Measurements from ENCODE around the gene ZBTB43. TPM values are rescaled to one million over a fixed set of nuclear protein-coding genes. Genes with fewer than 3 reads are reported as not detected.

Gene ZBTB43
- total RNA-seq, 1 donor from 2014 or later: 30.2 TPM

DNA sequence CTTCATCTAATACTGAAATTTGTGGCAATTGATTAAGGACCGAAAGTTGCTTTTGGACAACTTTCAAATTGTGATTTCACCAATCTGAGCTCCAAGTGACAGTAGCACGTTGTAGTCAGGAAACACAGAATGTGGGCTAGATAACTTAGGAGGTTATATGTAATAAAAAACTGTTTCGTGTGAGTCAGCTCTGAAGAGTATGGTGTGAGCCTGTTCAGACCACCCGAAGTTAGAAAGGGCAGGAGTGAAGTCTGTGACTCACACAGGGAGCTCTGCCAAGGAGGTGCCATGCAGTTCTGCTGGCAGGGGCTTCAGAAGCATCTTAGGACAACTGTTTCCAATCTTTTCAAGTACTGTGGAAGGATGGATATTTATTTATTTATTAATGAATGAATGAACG lies 39.2 kb downstream of the ZBTB43 start:
- Histone ChIP-seq H3K27ac (replicated peaks) (no peak overlapping the region), H3K27me3 (ENCODE audit: low read depth) (no peaks in the 10 kb centered on the region), H3K36me3 (peaks cover 6% of the 10 kb centered on the region), H3K4me1 (peaks cover 22% of the 10 kb centered on the region), H3K4me3 (no peak overlapping the region), H3K9me3 (replicated peaks) (no peaks in the 10 kb centered on the region)
- TF ChIP-seq, protein P1, sequence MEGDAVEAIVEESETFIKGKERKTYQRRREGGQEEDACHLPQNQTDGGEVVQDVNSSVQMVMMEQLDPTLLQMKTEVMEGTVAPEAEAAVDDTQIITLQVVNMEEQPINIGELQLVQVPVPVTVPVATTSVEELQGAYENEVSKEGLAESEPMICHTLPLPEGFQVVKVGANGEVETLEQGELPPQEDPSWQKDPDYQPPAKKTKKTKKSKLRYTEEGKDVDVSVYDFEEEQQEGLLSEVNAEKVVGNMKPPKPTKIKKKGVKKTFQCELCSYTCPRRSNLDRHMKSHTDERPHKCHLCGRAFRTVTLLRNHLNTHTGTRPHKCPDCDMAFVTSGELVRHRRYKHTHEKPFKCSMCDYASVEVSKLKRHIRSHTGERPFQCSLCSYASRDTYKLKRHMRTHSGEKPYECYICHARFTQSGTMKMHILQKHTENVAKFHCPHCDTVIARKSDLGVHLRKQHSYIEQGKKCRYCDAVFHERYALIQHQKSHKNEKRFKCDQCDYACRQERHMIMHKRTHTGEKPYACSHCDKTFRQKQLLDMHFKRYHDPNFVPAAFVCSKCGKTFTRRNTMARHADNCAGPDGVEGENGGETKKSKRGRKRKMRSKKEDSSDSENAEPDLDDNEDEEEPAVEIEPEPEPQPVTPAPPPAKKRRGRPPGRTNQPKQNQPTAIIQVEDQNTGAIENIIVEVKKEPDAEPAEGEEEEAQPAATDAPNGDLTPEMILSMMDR (IDR thresholded peaks at IDR 0.05; ENCODE audit: borderline replicate concordance): no peak
- DNase-seq: no peak
- intact Hi-C loops (cut with micrococcal nuclease): no loop called here

DNA sequence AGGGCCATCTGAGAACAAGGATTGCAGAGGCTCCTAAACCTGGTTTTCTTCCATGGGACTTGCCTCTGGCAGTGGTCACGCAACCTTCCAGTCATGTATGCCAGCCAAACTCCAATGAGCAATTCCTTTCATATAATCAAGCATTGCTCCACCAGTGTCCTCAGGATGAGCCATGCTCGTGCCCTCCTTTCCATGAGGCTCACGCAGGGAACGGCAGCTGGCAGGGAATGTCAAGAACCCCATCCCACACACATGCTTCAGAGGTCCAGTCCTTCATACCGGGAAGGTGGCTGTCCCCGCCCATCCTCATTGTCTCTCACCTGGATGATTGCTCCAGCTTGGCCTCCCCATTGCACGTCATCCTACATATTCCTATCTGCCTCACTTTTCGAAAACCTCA lies 42.2 kb downstream of the ZBTB43 start:
- DNase-seq: no peak
- H3K36me3 ChIP-seq: no peaks in the 10 kb centered on the region
- TF ChIP-seq, protein P1 (IDR thresholded peaks at IDR 0.05; ENCODE audit: borderline replicate concordance): no peak
- no peak overlapping the region for H3K4me3 ChIP-seq
- peaks cover 16% of the 10 kb centered on the region for H3K4me1 ChIP-seq
- H3K27me3 ChIP-seq (ENCODE audit: low read depth): no peaks in the 10 kb centered on the region
- intact Hi-C loops (cut with micrococcal nuclease): no loop called here
- H3K27ac ChIP-seq (replicated peaks): no peak overlapping the region
- no peaks in the 10 kb centered on the region for H3K9me3 ChIP-seq (replicated peaks)

DNA sequence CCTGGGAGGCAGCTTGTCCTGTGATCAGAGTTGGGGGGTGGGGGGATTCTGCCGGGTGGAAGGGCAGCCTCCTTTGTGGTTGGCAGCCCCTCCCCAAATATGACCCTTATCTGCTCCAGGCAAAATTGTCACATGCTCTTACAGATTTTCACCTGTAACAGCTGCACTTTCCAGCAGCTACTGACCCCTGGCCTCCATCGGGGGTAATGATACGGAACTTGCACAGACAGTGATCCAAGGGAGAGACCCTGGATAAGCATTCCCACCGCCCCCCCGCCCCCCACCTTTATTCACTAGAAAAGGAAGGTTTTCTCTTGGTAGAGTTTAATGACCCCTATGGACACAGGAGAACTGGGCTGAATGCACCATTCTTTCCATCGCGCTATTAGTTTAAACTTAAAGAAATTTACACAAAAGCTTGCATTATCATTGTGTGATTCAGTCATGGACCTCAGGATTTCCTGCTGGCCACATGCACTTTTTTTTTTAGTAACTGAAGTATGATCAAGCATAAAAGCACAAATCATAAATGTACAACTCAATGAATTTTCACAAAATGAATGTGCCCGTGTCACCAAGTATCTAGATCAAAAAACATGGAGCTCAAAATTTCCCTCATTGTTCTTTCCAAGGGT lies 44.9 kb downstream of the ZBTB43 start:
- H3K27ac ChIP-seq (replicated peaks): no peak overlapping the region
- no peak for DNase-seq
- intact Hi-C loops (cut with micrococcal nuclease): no loop called here
- H3K4me3 ChIP-seq: no peak overlapping the region
- no peaks in the 10 kb centered on the region for H3K36me3 ChIP-seq
- TF ChIP-seq, protein P1 (IDR thresholded peaks at IDR 0.05; ENCODE audit: borderline replicate concordance): no peak
- peaks cover 11% of the 10 kb centered on the region for H3K27me3 ChIP-seq (ENCODE audit: low read depth)
- H3K4me1 ChIP-seq: no peaks in the 10 kb centered on the region
- no peaks in the 10 kb centered on the region for H3K9me3 ChIP-seq (replicated peaks)

DNA sequence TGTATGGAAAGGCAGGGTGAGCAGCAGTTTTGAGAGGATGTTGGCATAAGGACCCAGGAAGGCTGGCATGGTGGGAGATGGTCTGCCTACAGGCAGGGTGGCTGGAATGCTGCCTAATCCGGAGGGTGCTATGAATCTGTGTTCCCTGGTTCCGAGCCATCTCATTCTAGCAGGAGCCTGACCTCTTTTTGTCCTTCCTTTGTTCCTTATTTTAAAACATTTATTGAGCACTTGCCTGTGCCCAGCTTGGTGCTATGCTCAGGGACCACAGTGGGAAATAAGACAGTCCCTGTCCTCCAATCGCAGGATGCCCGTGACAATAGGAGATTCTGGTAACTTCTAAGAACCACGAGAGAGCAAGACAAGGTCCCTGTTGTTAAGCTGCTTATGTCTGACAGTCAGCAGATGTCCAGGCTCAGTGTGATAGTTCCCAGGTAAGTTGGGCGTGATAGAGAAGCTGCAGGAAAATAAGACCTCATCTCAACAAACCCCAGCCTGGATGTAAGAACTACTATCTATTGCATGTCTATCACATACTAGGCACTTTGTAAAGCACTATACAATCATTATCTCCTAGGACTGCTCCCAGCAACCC lies 46.5 kb downstream of the ZBTB43 start:
- DNase-seq: no peak
- Histone ChIP-seq H3K27me3 (ENCODE audit: low read depth) (peaks cover 11% of the 10 kb centered on the region), H3K4me3 (no peak overlapping the region), H3K27ac (replicated peaks) (no peak overlapping the region), H3K9me3 (replicated peaks) (no peaks in the 10 kb centered on the region), H3K36me3 (no peaks in the 10 kb centered on the region), H3K4me1 (no peaks in the 10 kb centered on the region)
- intact Hi-C loops (cut with micrococcal nuclease): no loop called here
- TF ChIP-seq, protein P1 (IDR thresholded peaks at IDR 0.05; ENCODE audit: borderline replicate concordance): no peak

DNA sequence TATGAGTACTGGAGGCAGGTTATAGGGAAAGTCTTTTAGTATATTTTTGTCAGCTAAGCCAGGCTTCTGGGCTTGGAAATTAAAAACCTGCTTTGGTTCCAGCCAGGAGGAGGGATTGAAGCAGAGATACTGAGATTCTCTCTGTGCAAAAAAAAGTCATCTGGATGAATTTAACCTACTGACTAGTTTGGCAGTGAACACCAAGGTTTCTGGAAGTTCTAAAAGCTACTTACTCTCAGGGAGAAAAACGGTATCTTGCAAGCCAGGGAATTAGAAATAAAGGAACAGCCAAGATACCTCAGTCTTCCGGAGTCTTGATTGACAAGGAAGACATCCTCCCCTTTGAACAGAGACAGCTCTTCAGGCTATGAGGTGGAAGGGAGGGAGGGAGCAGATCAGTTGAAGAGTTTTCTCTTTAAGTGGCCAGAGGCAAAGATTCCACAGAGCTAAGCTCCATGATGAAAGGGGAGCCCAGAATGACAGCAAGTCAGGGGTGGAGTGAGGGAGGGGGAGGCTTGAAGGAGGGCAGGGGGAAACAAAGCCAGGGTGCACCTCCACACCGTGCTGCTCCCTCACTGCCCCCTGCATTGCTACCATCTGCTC lies 47.3 kb downstream of the ZBTB43 start:
- no peak for DNase-seq
- Histone ChIP-seq H3K4me1 (no peaks in the 10 kb centered on the region), H3K9me3 (replicated peaks) (no peaks in the 10 kb centered on the region), H3K36me3 (no peaks in the 10 kb centered on the region), H3K27me3 (ENCODE audit: low read depth) (peaks cover 11% of the 10 kb centered on the region), H3K27ac (replicated peaks) (no peak overlapping the region), H3K4me3 (no peak overlapping the region)
- intact Hi-C loops (cut with micrococcal nuclease): no loop called here
- TF ChIP-seq, protein P1 (IDR thresholded peaks at IDR 0.05; ENCODE audit: borderline replicate concordance): no peak

Data from left ventricle myocardium inferior (tissue), 1 donor.